Fibroblast of mammary gland (primary cell): ENCODE results near the gene BPIFB6.

ENCODE experiments used
- DNase-seq: peaks from one replicate; pipeline ENCODE4 v3.0.0-alpha.2; 2010; ENCODE audit warnings: low read depth
- H3K4me3 ChIP-seq: 2 replicates; pipeline ENCODE4 v1.5.1; 2011; ENCODE audit warnings: low read depth, mild to moderate bottlenecking, low read length, moderate library complexity; ENCODE audit not compliant: control insufficient read depth
- CTCF ChIP-seq: conservative IDR thresholded peaks from 2 replicates; pipeline ENCODE4 v1.5.1; 2011; ENCODE audit warnings: low read depth, low read length, inconsistent platforms; ENCODE audit not compliant: control insufficient read depth, insufficient read depth

The BPIFB6 gene

GRCh38 chr20:33033381-33033780 lies 1.9 kb downstream of the BPIFB6 start:
- H3K4me3 ChIP-seq, result no peak overlapping the region
- TF ChIP-seq CTCF, result no peak
- no peak for DNase-seq

GRCh38 chr20:33034115-33034514 lies 2.7 kb downstream of the BPIFB6 start:
- no peak overlapping the region for H3K4me3 ChIP-seq
- TF ChIP-seq CTCF, result no peak
- DNase-seq, result no peak

GRCh38 chr20:33034901-33035492 lies 3.5 kb downstream of the BPIFB6 start:
- DNase-seq, result no peak
- no peak for TF ChIP-seq CTCF
- H3K4me3 ChIP-seq, result no peak overlapping the region

GRCh38 chr20:33037456-33037855 lies 6.0 kb downstream of the BPIFB6 start:
- H3K4me3 ChIP-seq, result no peak overlapping the region
- DNase-seq, result no peak
- TF ChIP-seq CTCF, result no peak

- H3K4me3 ChIP-seq, result no peak overlapping the region
- no peak for DNase-seq
- TF ChIP-seq CTCF, result no peak
Measured at GRCh38 chr20:33038243-33038642, 6.8 kb downstream of the BPIFB6 start.

GRCh38 chr20:33042430-33042829 lies 11.0 kb downstream of the BPIFB6 start:
- DNase-seq, result no peak
- no peak overlapping the region for H3K4me3 ChIP-seq
- no peak for TF ChIP-seq CTCF
